ENCODE data around the gene BTAF1.

BTAF1 gene

DNA sequence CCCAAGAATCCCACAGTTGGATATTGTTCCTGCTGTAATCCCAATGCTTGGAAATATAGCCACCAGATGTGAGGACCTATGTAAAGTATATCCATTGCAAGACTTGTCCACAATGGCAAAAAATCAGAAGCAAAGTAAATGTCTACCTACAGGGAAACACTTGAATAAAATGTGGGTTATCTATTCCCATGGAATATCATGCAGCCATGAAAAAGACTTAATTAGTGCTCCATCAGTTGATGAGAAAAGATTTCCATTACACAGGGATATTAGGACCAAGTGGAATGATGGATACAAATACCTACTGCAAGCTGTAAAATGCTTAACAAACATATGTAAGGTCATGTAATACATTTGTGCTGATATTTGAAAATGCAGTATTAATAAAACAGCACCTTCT, 131.2 kb downstream of the BTAF1 start:
- DNase-seq: no peak

GRCh38 chr10:92062273-92062672, 138.7 kb downstream of the BTAF1 start:
- DNase-seq: no peak

DNA sequence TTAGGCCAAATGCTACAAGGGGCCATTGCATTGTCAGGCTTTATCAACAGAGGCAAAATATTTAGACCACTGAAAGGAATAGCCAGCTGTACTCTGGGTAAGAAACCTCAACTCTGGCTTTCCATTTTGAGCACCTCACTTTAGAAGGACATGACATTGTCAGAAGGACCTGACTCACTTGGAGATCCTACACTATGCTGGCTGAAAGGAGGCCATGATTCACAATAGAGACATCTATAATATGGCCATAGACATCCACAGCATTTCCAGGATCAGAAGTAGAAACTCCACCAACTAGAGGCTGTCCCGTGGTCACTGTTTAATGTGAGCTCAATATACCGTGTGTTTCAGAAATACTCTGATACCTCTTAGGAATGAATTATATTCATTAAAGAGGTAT, 140.9 kb downstream of the BTAF1 start:
- DNase-seq: no peak

GRCh38 chr10:92066386-92066785, 142.8 kb downstream of the BTAF1 start:
- DNase-seq: no peak

DNA sequence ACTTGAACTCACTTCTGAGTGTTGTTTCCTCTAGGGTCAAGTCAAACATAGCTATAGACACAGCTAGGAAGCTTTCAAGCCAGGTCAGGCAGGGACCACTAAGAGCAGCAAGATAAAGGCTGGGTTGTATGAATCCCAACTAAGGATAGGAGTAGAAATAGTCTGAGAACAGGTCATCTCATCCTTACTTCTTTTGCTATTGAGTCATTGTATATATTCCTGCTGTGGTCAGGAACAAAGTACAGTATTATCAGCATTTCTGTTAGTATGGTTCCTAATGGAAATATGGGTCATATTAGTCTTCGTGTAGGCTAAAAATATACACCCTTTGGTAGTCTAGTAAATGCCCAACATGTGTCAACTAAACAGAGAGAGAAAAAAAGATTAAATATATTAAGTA, 145.3 kb downstream of the BTAF1 start:
- no peak for DNase-seq

- no peak for DNase-seq
Observed at GRCh38 chr10:92074126-92074887, 150.7 kb downstream of the BTAF1 start.

DNA sequence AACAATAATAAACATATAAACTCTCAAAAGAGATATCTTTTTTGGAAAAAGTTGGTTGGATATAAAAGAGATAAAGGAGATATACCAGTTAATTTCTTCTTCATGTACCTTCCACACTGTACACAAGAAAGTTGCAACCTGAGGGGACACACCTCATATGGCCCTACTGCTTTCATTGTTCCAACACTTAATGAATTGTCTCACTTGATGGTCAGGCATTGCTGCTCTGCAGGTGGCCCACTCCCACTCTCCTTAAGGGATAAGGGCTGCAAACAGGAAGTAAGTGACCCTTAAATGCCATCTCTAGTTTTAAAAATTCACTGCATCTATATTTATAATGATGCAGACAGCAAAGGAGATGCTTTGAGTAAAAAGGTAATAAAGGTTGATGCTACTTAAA, 152.3 kb downstream of the BTAF1 start:
- DNase-seq: no peak

DNA sequence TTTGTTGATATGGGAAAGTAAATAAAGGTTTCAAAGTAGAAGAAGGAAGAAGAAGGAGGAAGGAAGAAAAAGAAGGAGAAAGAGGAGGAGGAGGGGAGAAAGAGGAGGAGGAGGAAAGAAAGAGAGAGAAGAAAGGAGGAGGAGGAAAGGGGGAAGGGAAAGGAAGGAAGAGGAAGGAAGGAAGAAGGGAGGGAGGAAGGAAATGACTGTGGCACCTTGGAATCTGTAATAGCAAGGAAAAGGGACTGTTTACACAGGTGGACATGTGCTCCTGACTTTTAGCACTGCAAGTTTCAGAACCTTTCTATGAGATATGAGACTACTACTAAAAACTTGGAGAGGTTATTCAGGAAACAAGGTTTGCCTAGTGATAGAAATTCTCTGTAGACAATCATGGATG, 153.2 kb downstream of the BTAF1 start:
- DNase-seq: no peak

GRCh38 chr10:92079003-92079402, 155.4 kb downstream of the BTAF1 start:
- DNase-seq: no peak
